ENCODE measurements around the gene FRA10AC1. TPM values are rescaled to one million over a fixed set of nuclear protein-coding genes. Genes with fewer than 3 reads are reported as not detected.

FRA10AC1 gene
- total and polyA plus RNA-seq, 5 donors: 16.1 to 28.0 (median 19.0) TPM

GRCh38 chr10:93629647-93630305 lies 72.6 kb downstream of the FRA10AC1 start:
- Histone ChIP-seq H3K4me1 (ENCODE audit: control insufficient read depth, insufficient read depth, low read length) (no peaks in the 10 kb centered on the region), H3K4me3 (ENCODE audit: low read length) (no peak overlapping the region), H3K27me3 (ENCODE audit: control insufficient read depth, insufficient read depth) (no peaks in the 10 kb centered on the region), H3K9me3 (ENCODE audit: control insufficient read depth, low read length) (no peaks in the 10 kb centered on the region), H3K27ac (ENCODE audit: low read length) (no peak overlapping the region)
- intact Hi-C loops (cut with DNase I): no loop called here
- 59% methylated on average over 7 of the region's 7 CpGs for WGBS
- DNase-seq: no peak
- no peak for ATAC-seq

GRCh38 chr10:93628858-93629257 lies 73.5 kb downstream of the FRA10AC1 start:
- no peak for DNase-seq
- 83% methylated on average over 4 of the region's 4 CpGs for WGBS
- H3K9me3 ChIP-seq (ENCODE audit: control insufficient read depth, low read length): no peaks in the 10 kb centered on the region
- H3K27me3 ChIP-seq (ENCODE audit: control insufficient read depth, insufficient read depth): no peaks in the 10 kb centered on the region
- H3K4me3 ChIP-seq (ENCODE audit: low read length): no peak overlapping the region
- intact Hi-C loops (cut with DNase I): no loop called here
- H3K27ac ChIP-seq (ENCODE audit: low read length): no peak overlapping the region
- H3K4me1 ChIP-seq (ENCODE audit: control insufficient read depth, insufficient read depth, low read length): no peaks in the 10 kb centered on the region
- ATAC-seq: no peak

- intact Hi-C loops (cut with DNase I): no loop called here
- H3K4me3 ChIP-seq (ENCODE audit: low read length): no peak overlapping the region
- no peaks in the 10 kb centered on the region for H3K4me1 ChIP-seq (ENCODE audit: control insufficient read depth, insufficient read depth, low read length)
- no peak for DNase-seq
- no peaks in the 10 kb centered on the region for H3K9me3 ChIP-seq (ENCODE audit: control insufficient read depth, low read length)
- H3K27ac ChIP-seq (ENCODE audit: low read length): no peak overlapping the region
- WGBS: 92% methylated on average over 1 of the region's 1 CpG
- no peak for ATAC-seq
- no peaks in the 10 kb centered on the region for H3K27me3 ChIP-seq (ENCODE audit: control insufficient read depth, insufficient read depth)
Measured at GRCh38 chr10:93622942-93623341, 79.5 kb downstream of the FRA10AC1 start.

- intact Hi-C loops (cut with DNase I): no loop called here
- Histone ChIP-seq H3K4me1 (ENCODE audit: control insufficient read depth, insufficient read depth, low read length) (no peaks in the 10 kb centered on the region), H3K4me3 (ENCODE audit: low read length) (no peak overlapping the region), H3K9me3 (ENCODE audit: control insufficient read depth, low read length) (no peaks in the 10 kb centered on the region), H3K27me3 (ENCODE audit: control insufficient read depth, insufficient read depth) (no peaks in the 10 kb centered on the region), H3K27ac (ENCODE audit: low read length) (no peak overlapping the region)
- WGBS: 78% methylated on average over 7 of the region's 7 CpGs
- ATAC-seq (no peak), DNase-seq (no peak)
Measured at GRCh38 chr10:93620925-93621324, 81.5 kb downstream of the FRA10AC1 start.

Other genes starting within 250 kb of the FRA10AC1 start
- gene MYOF, start 220.3 kb downstream of the FRA10AC1 start, total RNA-seq: 10 to 100 TPM; 13.6 to 25.0 (median 16.2) TPM
- gene MYOF, start 220.3 kb downstream of the FRA10AC1 start, polyA plus RNA-seq: 5.5 TPM
- 1 to 10 TPM in 2 of 4 donors, under 1 TPM in 2; 0.19 to 1.6 (median 0.76) TPM for gene CEP55, start 206.0 kb downstream of the FRA10AC1 start, total RNA-seq
- gene CEP55, start 206.0 kb downstream of the FRA10AC1 start, polyA plus RNA-seq: 0.11 TPM
- gene FFAR4, start 135.9 kb downstream of the FRA10AC1 start, total RNA-seq: under 1 TPM; 0.11 to 0.49 (median 0.19) TPM
- 0.14 TPM for gene FFAR4, start 135.9 kb downstream of the FRA10AC1 start, polyA plus RNA-seq
- 10 to 100 TPM in 1 of 4 donors, 1 to 10 TPM in 2, not detected in 1; 2.1 to 18.7 (median 2.6) TPM for gene RBP4, start 101.4 kb downstream of the FRA10AC1 start, total RNA-seq
- gene RBP4, start 101.4 kb downstream of the FRA10AC1 start, polyA plus RNA-seq: 43.4 TPM
- not detected for gene PDE6C, start 90.1 kb downstream of the FRA10AC1 start, total RNA-seq
- not detected for gene PDE6C, start 90.1 kb downstream of the FRA10AC1 start, polyA plus RNA-seq
- under 1 TPM in 3 of 4 donors, not detected in 1; 0.21 to 0.57 (median 0.45) TPM for gene LGI1, start 55.3 kb upstream of the FRA10AC1 start, total RNA-seq
- 0.68 TPM for gene LGI1, start 55.3 kb upstream of the FRA10AC1 start, polyA plus RNA-seq
- 1 to 10 TPM; 4.4 to 6.3 (median 5.3) TPM for gene SLC35G1, start 191.4 kb upstream of the FRA10AC1 start, total RNA-seq
- 3.8 TPM for gene SLC35G1, start 191.4 kb upstream of the FRA10AC1 start, polyA plus RNA-seq